OCI-LY7 (cell line): ENCODE results near the gene NDUFA13. TPM values are rescaled to one million over a fixed set of nuclear protein-coding genes. Genes with fewer than 3 reads are reported as not detected.

Experiments used
- BruUV-seq: library from RNA; stranded (reverse); fragments of 400-500 nt; replicated peaks from 2 replicates; lab custom pipeline; 2021; lab: Mats Ljungman, UMichigan
- CTCF ChIA-PET: fragments of 300-600 bp; sonication (Branson Sonifier 250); formaldehyde crosslinking; loops from one replicate; lab custom pipeline; 2022; ENCODE audit warnings: antibody characterized with exemption; ENCODE audit not compliant: unreplicated experiment; lab: Charles Lee
- POLR2A ChIA-PET: fragments of 300-600 bp; sonication (Branson Sonifier 250); formaldehyde crosslinking; loops from one replicate; lab custom pipeline; 2022; ENCODE audit warnings: antibody characterized with exemption; lab: Charles Lee
- DNase-seq: peaks from one replicate; pipeline ENCODE4 v3.0.0-alpha.2; 2015; ENCODE audit warnings: low spot score
- H2AFZ ChIP-seq: fragments of 200-600 bp; sonication (generic), shearing (Covaris generic); 2 replicates; pipeline ENCODE4 v1.6.1; 2014; ENCODE audit warnings: mild to moderate bottlenecking, antibody characterized with exemption, low read length, moderate library complexity
- H3K27ac ChIP-seq: fragments of 200-600 bp; sonication (generic); 2 replicates; pipeline ENCODE4 v1.5.1; 2014; ENCODE audit warnings: mixed run types, low read depth, mild to moderate bottlenecking, moderate library complexity, low read length, inconsistent platforms; ENCODE audit not compliant: poor library complexity, severe bottlenecking
- H3K36me3 ChIP-seq: fragments of 200-600 bp; sonication (generic); 2 replicates; pipeline ENCODE4 v1.6.1; 2014; ENCODE audit warnings: mild to moderate bottlenecking, antibody characterized with exemption, low read length, moderate library complexity, mixed read lengths; ENCODE audit not compliant: insufficient read depth
- H3K4me1 ChIP-seq: fragments of 200-600 bp; sonication (generic); 2 replicates; pipeline ENCODE4 v1.5.1; 2014; ENCODE audit warnings: mild to moderate bottlenecking, low read length; ENCODE audit not compliant: insufficient read depth, poor library complexity, severe bottlenecking
- H3K4me2 ChIP-seq: fragments of 200-600 bp; sonication (generic); 2 replicates; pipeline ENCODE4 v1.6.1; 2014; ENCODE audit warnings: mild to moderate bottlenecking, low read length
- H3K4me3 ChIP-seq: fragments of 200-600 bp; sonication (generic); 2 replicates; pipeline ENCODE4 v1.5.1; 2014; ENCODE audit warnings: mild to moderate bottlenecking, low read depth, low read length; ENCODE audit not compliant: poor library complexity, severe bottlenecking
- H3K79me2 ChIP-seq: fragments of 200-600 bp; sonication (generic); 2 replicates; pipeline ENCODE4 v1.6.1; 2016; ENCODE audit warnings: low read depth, mild to moderate bottlenecking, low read length, moderate library complexity, mixed read lengths; ENCODE audit not compliant: insufficient read depth
- H3K9me2 ChIP-seq: fragments of 200-600 bp; sonication (generic); 2 replicates; pipeline ENCODE4 v1.6.1; 2016; ENCODE audit warnings: mild to moderate bottlenecking, low read length, mixed read lengths; ENCODE audit not compliant: insufficient read depth
- H3K9me3 ChIP-seq: fragments of 200-600 bp; sonication (generic); 2 replicates; pipeline ENCODE4 v1.6.1; 2014; ENCODE audit warnings: mild to moderate bottlenecking, mixed run types, low read length, mixed read lengths
- H4K20me1 ChIP-seq: fragments of 200-600 bp; sonication (generic); 2 replicates; pipeline ENCODE4 v1.6.1; 2014; ENCODE audit warnings: mild to moderate bottlenecking, antibody characterized with exemption, low read length, moderate library complexity, mixed read lengths; ENCODE audit not compliant: insufficient read depth
- CTCF ChIP-seq: fragments of 200-600 bp; sonication (generic); conservative IDR thresholded peaks from 2 replicates; pipeline ENCODE4 v1.5.1; 2014; ENCODE audit warnings: mild to moderate bottlenecking, antibody characterized with exemption, low read length, moderate library complexity, mixed read lengths
- EZH2phosphoT487 ChIP-seq: fragments of 200-600 bp; sonication (generic); IDR thresholded peaks from 2 replicates; pipeline ENCODE4 v1.6.1; 2018; ENCODE audit warnings: low read depth, borderline replicate concordance, mild to moderate bottlenecking, mixed run types, antibody characterized with exemption, low read length, moderate library complexity, mixed read lengths
- intact Hi-C: fragments of 100-400 bp; cut with micrococcal nuclease; formaldehyde crosslinking; loops from one replicate; pipeline ENCODE4 v1.10.0; 2022; ENCODE audit not compliant: unreplicated experiment
- total RNA-seq, 2 experiments: library from RNA; depleted of rRNA in 1 of 2; stranded (reverse); fragments of >200 nt in 1 of 2; shearing (Covaris generic) in 1 of 2; gene quantifications; 2 replicates each; pipeline ENCODE4 v1.2.3, GENCODE V29; 2014 to 2022

The NDUFA13 gene
- total RNA-seq, 2 experiments from 2014 or later, result 275 to 429 TPM

- Histone ChIP-seq H3K79me2 (peaks cover 19% of the 10 kb centered on the region), H3K4me3 (no peak overlapping the region), H3K9me2 (no peaks in the 10 kb centered on the region), H4K20me1 (0 out of 2 replicates have a peak, but pooled peaks cover 3% of the 10 kb centered on the region), H3K9me3 (no peaks in the 10 kb centered on the region), H2AFZ (no peak overlapping the region), H3K36me3 (peaks cover 38% of the 10 kb centered on the region), H3K4me1 (peaks cover 33% of the 10 kb centered on the region), H3K4me2 (no peak overlapping the region), H3K27ac (no peak overlapping the region)
- intact Hi-C loops, result no loop called here
- no peak for TF ChIP-seq CTCF
- TF ChIP-seq EZH2phosphoT487, result no peak
- ChIA-PET CTCF (no interaction called here), POLR2A (no interaction called here)
- no TSS peak for BruUV-seq
- DNase-seq, result no peak
Observed at GRCh38 chr19:19485998-19486290, 30.1 kb upstream of the NDUFA13 start.

GRCh38 chr19:19486343-19487076 is 29.5 kb upstream of the NDUFA13 start:
- ChIA-PET POLR2A (interaction anchor here (1.2 kb wide), 1 partner anchor 122 kb away, joined by 3 read pairs; no protein-coding TSS in a partner anchor), CTCF (interaction anchor here (0.6 to 0.7 kb wide), 2 partner anchors 125 to 317 kb away, joined by 4 to 10 read pairs; partner anchors contain the start of gene MEF2B)
- Histone ChIP-seq H3K79me2 (peaks cover 25% of the 10 kb centered on the region), H3K4me2 (no peak overlapping the region), H3K9me2 (no peaks in the 10 kb centered on the region), H3K36me3 (peaks cover 38% of the 10 kb centered on the region), H3K4me3 (no peak overlapping the region), H3K27ac (no peak overlapping the region), H3K4me1 (peaks cover 33% of the 10 kb centered on the region), H4K20me1 (0 out of 2 replicates have a peak, but pooled peaks cover 3% of the 10 kb centered on the region), H3K9me3 (no peaks in the 10 kb centered on the region), H2AFZ (no peak overlapping the region)
- intact Hi-C loops, result no loop called here
- DNase-seq, result no peak
- TF ChIP-seq EZH2phosphoT487 (no peak), CTCF (no peak)
- no TSS peak for BruUV-seq
